ES-I3 (cell line): Measurements from ENCODE around the gene PROX2.

ENCODE experiments used
- H3K36me3 ChIP-seq: 2 replicates; pipeline ENCODE4 v1.6.1; 2013; ENCODE audit warnings: mild to moderate bottlenecking, low read length, control low read depth, moderate library complexity; ENCODE audit not compliant: insufficient read depth
- H3K4me1 ChIP-seq: 2 replicates; pipeline ENCODE4 v1.6.1; 2013; ENCODE audit warnings: mild to moderate bottlenecking, control low read depth, low read length; ENCODE audit not compliant: insufficient read depth
- H3K9ac ChIP-seq: 2 replicates; pipeline ENCODE4 v1.6.1; 2013; ENCODE audit warnings: low read depth, mild to moderate bottlenecking, low read length, moderate library complexity
- H3K9me3 ChIP-seq: 2 replicates; pipeline ENCODE4 v1.6.1; 2013; ENCODE audit warnings: mild to moderate bottlenecking, low read length, moderate library complexity; ENCODE audit not compliant: control insufficient read depth, insufficient read depth

PROX2 gene

DNA sequence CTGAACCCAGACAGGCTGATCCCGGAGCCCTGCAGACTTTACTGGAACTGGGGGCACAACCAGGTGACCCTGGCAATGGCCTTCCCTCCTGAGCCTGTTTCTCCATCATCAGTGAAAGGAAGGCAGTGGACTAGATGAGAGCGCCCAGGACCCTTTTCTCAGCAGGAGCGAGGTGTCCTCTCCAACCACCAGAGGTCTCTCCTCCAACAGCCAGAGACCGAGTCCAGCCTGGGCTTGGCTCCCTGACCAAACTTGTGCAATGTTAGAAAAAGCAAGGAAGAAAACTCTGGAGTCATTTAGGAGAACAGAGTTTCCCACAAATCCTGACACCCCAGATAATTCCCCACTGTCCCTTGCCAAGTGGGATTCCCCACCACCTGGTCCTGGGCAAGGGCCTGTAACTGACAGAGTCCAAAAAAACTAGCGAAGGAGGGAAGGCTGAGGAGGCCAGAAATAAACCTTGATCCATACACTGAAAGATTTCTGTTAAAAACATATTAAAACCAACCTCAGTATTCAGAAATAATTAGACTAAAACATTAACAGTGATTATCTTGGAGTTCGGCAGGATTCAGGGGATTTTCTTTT, 38.1 kb upstream of the PROX2 start:
- no peaks in the 10 kb centered on the region for H3K4me1 ChIP-seq
- no peaks in the 10 kb centered on the region; the same call in 1 of the 2 replicates for H3K36me3 ChIP-seq
- H3K9ac ChIP-seq, result no peak overlapping the region
- no peaks in the 10 kb centered on the region for H3K9me3 ChIP-seq

DNA sequence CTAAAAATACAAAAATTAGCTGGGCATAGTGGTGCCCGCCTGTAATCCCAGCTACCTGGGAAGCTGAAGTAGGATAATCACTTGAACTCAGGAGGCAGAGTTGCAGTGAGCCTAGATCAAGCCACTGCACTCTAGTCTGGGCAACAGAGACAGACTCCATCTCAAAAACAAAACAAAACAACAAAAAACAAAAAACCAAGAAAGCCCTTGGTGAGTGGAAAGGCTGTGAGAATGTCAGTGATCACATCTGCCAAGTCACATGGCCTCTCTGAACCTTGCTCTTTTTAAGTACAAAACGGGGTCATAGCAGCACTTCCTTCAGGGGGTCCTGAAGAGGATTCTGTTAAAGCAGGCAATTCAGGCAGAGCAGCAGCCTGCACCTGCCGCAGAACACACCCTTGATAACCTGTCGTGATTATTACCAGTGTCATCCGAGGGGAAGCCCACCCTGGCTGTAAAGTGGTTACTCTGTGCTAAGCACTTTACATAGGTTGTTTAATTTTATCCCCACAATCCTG, 37.5 kb upstream of the PROX2 start:
- Histone ChIP-seq H3K9ac (no peak overlapping the region), H3K36me3 (no peaks in the 10 kb centered on the region; the same call in 1 of the 2 replicates), H3K4me1 (no peaks in the 10 kb centered on the region)

DNA sequence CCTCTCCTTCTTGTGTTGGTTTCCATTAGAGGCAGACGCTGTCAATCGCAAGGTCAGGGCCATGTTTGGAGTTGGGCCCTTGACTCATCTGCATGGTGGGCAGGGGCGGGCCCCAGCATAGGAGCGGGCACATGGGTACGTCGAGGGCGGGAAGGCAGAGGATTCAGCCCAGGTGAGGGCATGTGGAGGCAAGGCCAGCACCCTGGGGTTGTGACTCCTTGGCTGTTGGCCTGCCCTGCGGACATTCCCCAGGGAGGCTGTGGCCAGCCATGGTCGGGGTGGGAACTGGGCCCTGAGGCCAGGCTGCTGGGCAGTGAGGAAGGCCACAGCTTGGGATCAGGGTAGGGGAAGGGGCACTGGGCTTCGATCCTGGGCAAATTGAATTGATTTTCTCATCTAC, 36.9 kb upstream of the PROX2 start:
- no peaks in the 10 kb centered on the region for H3K9me3 ChIP-seq
- no peaks in the 10 kb centered on the region for H3K4me1 ChIP-seq
- no peak overlapping the region for H3K9ac ChIP-seq
- no peaks in the 10 kb centered on the region; the same call in 1 of the 2 replicates for H3K36me3 ChIP-seq

More for the DNA sequence above, 37.5 kb upstream of the PROX2 start:
- no peaks in the 10 kb centered on the region for H3K9me3 ChIP-seq

DNA sequence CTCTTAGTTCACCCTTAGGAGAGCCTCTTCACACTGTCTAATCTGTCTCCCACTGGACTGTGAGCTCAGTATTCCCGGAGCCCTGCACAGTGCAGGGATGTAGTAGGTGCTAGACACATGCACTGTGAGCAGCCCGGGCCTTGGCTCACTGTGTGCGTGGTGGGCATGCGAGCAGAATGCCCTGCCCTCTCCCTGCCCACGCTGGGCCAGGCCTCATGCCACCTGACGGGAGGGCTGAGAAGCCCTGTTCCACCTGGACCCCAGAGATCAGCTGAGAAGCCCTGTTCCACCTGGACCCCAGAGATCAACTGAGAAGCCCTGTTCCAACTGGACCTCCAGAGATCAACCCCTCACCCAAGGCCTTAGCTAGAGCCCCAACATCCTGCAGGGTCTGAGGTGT, 36.2 kb upstream of the PROX2 start:
- no peaks in the 10 kb centered on the region for H3K9me3 ChIP-seq
- no peak overlapping the region for H3K9ac ChIP-seq
- no peaks in the 10 kb centered on the region; the same call in 1 of the 2 replicates for H3K36me3 ChIP-seq
- H3K4me1 ChIP-seq, result no peaks in the 10 kb centered on the region

DNA sequence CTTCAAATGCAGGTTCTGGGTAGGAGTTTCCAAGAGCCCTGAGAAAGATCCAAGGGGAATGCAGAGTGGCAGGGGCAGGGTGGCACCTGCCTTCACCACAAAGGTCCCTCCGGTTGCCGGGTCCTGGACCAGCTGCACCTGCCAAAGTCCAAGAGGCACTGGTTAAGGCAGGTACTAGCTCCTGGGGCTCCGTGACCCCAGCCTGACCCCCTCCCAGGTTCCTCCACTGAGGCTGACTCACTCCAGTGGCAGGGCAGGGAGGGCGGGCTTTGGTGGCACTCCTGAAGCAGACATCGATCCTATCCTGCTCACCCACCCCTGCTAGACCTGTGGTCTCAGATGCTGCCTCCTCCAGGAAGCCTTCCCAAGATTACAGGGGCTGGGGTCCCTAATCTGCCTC, 35.8 kb upstream of the PROX2 start:
- Histone ChIP-seq H3K9ac (no peak overlapping the region), H3K4me1 (no peaks in the 10 kb centered on the region), H3K36me3 (no peaks in the 10 kb centered on the region), H3K9me3 (no peaks in the 10 kb centered on the region)

DNA sequence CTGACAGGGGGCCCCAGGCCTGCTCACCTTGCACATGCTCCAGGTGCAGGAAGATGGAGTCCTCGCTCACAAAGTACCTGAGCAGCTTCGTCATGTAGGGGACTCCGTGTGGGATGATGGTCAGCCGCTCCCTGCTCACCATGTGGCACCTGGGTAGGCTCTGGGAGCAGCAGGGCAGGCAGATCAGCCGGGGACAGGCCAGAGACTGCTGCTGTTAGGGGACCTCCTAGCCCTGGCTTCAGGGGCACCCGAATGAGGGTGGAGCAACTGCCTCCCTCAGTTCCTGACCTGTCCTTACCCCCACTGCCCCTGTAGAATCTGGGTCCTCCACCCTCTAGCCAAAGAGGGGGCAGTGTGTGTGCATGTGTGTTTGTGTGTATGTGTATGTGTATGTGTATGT, 35.3 kb upstream of the PROX2 start:
- Histone ChIP-seq H3K36me3 (no peaks in the 10 kb centered on the region), H3K9ac (no peak overlapping the region), H3K9me3 (no peaks in the 10 kb centered on the region)

DNA sequence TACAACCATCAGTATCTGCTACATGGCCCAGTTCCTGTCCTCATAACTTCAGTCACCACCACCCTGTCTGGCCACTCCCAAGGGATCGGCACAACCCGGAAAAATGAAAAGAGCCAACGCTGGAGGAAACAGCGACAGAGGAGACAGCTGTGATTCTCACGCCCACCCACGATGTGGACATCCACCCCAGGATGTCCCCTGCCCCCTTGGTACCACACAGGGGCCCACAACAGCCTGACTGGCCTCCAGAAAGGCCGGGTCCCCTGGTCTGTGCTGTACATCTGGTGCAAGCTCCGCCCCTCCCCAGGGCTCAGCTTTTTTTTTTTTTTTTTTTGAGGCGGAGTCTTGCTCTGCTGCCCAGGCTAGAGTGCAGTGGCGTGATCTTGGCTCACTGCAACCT, 34.6 kb upstream of the PROX2 start:
- no peaks in the 10 kb centered on the region for H3K4me1 ChIP-seq
- H3K9ac ChIP-seq, result no peak overlapping the region
- no peaks in the 10 kb centered on the region for H3K36me3 ChIP-seq
- H3K9me3 ChIP-seq, result no peaks in the 10 kb centered on the region

More for the DNA sequence above, 35.3 kb upstream of the PROX2 start:
- no peaks in the 10 kb centered on the region for H3K4me1 ChIP-seq

DNA sequence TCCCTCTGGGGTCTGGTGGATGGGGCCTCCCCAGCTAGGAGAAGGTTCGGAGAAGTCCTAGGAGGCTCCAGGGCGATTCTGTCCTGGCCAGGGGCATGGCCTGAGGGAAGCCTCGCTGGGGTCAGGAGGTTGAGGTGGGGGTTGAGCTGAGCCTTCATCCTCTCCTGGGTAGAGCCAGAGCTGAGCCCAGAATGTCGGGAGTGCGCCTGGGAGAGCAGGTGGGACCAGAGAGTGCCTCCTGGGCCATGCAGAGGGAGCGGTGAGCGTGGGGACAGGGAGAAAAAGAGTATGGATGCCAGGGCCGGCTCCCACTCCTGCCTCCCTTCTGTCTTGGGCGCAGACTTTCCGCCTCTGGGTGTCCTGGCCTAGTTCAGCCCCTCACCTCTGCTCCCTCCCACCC, 34.0 kb upstream of the PROX2 start:
- Histone ChIP-seq H3K36me3 (no peaks in the 10 kb centered on the region), H3K9me3 (no peaks in the 10 kb centered on the region), H3K9ac (no peak overlapping the region), H3K4me1 (no peaks in the 10 kb centered on the region)

DNA sequence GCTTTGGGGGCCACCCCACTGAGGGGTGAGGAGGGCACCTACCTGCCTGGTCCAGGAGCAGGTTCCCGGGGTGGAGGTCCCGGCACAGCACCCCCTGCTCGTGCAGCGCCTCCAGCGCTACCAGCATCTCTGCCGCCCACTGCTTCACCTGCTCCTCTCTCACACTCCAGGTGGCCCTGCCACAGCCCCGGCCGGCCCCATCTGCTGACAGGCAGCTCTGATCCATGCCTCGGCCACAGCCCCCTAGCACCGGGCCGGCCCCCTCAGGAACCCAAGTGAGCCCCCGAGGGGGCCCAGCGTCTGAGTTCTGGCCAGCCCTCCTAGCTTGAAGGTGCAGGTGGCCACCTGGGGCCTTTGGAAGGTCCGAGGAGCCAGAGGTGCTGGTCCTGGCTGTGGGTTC, 33.6 kb upstream of the PROX2 start:
- Histone ChIP-seq H3K9ac (no peak overlapping the region), H3K4me1 (no peaks in the 10 kb centered on the region), H3K9me3 (no peaks in the 10 kb centered on the region), H3K36me3 (no peaks in the 10 kb centered on the region)

DNA sequence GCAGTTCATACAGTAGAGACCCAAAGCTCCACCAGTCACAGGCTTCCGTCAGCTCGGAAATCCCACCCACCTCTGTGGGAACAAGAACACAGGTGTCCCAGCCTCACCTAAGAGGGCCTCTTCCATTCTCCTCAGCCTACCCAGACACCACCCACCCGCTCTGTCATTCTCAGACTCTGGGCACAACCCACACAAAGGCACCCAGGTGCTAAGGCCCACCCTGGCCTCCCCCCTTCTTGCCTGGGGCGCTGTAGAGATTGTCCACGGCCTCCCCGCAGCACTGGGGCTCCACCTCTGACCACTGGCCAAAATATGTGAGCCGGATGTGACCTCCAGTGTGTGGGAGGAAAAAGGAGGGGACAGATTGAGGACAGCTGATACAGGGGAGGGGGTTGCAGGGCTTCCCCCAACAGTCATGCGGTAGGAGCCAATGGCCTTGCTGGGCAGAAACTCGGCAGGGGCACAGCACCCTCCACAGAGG, 33.0 kb upstream of the PROX2 start:
- Histone ChIP-seq H3K4me1 (no peaks in the 10 kb centered on the region), H3K9me3 (no peaks in the 10 kb centered on the region), H3K36me3 (peaks cover 1% of the 10 kb centered on the region; the same call in 1 of the 2 replicates), H3K9ac (no peak overlapping the region)

DNA sequence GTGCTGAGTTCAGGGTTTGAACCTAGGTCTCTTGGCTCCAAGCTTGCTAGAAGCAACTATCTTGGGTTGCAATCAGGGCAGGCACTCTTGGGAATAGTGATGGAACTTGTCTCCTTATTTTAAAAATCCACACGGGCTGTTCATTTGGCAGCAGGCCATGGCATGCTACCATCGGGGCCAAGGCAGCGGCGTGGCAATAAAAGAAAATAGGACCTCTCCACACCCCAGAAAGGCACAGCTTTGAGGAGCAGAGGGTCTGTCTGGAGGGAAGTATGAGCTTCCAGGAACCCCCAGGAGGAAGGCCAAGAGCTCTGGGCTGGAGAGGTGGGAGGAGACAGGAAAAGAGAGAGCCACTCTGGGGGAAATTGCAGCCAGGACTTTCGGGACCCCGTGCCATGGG, 31.8 kb upstream of the PROX2 start:
- peaks cover 10% of the 10 kb centered on the region; the same call in 1 of the 2 replicates for H3K36me3 ChIP-seq
- H3K4me1 ChIP-seq, result no peaks in the 10 kb centered on the region; the same call in 1 of the 2 replicates
- H3K9ac ChIP-seq, result no peak overlapping the region
- no peaks in the 10 kb centered on the region for H3K9me3 ChIP-seq

DNA sequence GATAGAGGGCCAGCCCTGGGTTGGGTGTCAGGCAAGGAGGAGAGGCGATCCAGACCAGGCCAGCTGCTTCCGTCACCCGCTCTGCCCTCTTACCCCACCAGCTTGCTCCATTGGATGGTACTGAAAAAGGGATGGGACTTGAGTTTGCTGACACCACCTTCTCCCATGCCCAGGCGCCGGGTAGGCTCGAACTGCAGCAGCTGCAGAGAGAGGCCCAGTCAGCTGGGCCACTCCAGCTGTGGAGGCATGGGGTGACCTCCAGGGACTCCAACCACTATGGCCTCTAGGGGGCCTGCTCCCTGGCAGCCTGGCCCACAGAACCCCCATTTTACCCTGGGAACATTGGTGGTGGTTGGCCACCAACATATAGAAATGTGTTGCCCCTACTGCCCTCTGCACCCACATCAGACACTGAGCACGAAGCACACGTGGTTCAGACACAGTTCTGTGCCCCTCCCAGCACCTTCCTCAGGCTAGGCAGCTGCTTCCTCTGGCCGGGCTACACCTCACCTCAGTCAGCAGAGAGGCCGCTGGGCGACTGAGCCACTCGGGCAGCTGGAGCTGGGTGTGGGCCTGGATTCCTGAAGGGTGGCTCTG, 31.1 kb upstream of the PROX2 start:
- Histone ChIP-seq H3K4me1 (no peaks in the 10 kb centered on the region; the same call in 1 of the 2 replicates), H3K9me3 (no peaks in the 10 kb centered on the region), H3K36me3 (peaks cover 12% of the 10 kb centered on the region; the same call in 1 of the 2 replicates), H3K9ac (no peak overlapping the region)

DNA sequence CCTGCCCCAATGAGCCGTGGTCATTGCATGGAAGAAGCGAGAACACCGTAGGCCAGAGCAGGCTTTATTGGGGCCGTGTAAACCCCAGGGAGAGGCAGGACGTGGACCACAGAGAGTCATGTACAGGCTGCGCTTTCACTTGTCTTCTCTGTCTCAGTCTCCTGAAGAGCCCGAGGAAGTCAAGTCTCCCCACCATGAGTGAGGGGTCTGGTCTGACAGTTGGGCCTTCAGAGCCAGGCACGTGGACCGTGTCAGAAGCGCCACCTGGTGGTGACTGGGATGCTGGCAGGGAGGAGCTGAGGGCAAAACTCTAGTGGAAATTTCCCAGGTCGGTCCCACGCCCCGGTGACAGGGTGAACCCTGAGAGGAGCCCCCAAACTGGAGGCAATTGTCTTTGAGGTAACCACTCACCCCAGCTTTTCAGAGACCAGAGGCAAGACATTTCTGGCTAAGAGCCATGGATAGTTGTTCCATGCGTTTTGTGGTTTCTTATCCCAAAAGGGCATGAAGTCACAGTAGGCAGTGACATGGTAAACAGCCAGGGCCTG, 29.7 kb upstream of the PROX2 start:
- no peak overlapping the region for H3K9ac ChIP-seq
- H3K9me3 ChIP-seq, result no peaks in the 10 kb centered on the region
- no peaks in the 10 kb centered on the region; the same call in 1 of the 2 replicates for H3K4me1 ChIP-seq
- peaks cover 23% of the 10 kb centered on the region for H3K36me3 ChIP-seq

DNA sequence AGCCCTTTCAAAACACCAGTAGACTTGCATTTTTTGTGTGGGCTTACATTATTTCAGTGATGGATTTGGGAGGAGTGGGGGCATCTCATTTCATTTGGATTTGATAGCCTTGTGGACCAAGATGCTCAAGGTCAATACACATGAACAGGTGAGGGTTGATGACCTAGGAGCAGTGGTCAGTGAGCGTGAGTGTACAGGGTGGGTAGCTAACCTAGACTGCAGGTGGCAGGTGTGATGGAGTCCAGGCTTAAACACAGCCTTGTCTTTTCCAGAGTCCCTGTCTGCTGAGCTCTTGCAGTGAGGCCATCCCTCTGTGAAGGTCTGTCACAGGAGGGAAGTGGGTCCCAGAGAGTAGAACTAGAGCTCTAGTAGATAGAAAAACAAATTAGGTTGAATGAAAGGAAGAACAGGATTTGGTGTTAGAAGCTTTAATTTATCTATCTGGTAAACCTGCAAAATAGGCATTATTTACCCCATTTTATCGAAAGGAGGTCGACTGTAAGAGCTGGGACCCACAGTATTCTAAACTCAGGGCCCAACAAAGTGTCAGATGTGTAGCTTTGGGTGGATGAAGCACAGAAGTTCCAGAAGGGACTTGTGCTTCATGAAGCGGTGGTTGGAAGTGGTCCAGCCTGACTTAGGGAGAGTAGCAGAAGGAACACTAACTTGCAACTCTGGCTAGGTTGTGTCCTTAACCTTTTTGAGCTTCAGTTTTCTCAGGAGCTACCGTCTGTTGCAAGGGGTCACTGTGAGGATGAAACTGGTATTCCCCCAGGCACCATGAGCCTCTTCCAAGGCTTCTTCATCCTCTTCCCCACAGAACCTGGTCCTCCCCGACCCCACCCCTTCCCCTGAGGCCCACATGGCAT, 28.9 kb upstream of the PROX2 start:
- H3K4me1 ChIP-seq, result no peaks in the 10 kb centered on the region; the same call in 1 of the 2 replicates
- no peaks in the 10 kb centered on the region for H3K9me3 ChIP-seq
- H3K9ac ChIP-seq, result no peak overlapping the region
- peaks cover 26% of the 10 kb centered on the region for H3K36me3 ChIP-seq
